ENCODE results near the gene GRM3.

The GRM3 gene

DNA sequence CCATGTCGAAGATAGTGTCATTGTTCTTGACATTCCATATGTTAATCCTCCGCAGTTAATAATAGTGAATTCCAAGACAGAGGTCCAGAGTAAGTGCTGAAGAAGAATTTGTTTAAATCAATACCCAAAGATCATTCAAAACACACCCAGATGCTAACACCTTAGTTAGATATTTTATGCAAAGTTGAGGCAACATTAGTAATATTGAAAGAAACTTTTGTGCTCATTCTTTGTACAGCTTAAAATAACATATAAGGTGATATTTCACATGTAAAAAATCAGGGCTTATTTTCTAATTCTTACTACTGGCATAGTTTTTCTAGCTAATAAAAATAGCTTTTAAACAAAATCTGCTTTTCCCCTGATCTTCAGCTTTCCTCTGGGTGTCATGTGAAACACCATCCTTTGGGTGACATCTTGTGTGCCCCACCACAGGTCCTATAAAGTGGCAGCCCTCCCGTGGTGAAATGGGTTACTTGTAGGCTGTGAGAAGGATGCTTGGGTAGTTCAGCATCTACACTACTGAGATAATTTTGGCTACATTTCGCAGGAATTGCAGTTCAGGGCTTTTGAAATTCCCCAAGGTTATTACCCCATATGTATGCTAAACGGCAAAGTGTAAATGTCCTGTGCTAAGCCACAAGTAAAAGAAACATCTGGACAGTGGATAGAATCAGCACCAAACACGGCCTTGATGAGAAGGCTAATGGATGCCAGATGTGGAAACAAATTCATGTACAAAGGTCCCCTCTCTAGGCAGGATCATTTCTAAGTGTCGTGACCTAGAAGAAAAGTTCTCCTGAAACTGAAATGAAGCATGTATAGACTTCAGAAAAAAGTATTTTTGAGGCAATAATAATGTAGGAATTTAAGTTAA lies 105.4 kb downstream of the GRM3 start:
- Histone ChIP-seq H3K4me2 (no peak overlapping the region), H3K4me1 (no peaks in the 10 kb centered on the region), H4K20me1 (no peaks in the 10 kb centered on the region), H3K36me3 (no peaks in the 10 kb centered on the region), H3K9ac (no peak overlapping the region), H3K27me3 (no peaks in the 10 kb centered on the region), H3K27ac (no peak overlapping the region), H3K9me3 (replicated peaks in 1 of 11) (no peaks in the 10 kb centered on the region), H3K4me3 (no peak overlapping the region)
- TF ChIP-seq Cebpa-rat (IDR thresholded peaks at IDR 0.05): no peak

DNA sequence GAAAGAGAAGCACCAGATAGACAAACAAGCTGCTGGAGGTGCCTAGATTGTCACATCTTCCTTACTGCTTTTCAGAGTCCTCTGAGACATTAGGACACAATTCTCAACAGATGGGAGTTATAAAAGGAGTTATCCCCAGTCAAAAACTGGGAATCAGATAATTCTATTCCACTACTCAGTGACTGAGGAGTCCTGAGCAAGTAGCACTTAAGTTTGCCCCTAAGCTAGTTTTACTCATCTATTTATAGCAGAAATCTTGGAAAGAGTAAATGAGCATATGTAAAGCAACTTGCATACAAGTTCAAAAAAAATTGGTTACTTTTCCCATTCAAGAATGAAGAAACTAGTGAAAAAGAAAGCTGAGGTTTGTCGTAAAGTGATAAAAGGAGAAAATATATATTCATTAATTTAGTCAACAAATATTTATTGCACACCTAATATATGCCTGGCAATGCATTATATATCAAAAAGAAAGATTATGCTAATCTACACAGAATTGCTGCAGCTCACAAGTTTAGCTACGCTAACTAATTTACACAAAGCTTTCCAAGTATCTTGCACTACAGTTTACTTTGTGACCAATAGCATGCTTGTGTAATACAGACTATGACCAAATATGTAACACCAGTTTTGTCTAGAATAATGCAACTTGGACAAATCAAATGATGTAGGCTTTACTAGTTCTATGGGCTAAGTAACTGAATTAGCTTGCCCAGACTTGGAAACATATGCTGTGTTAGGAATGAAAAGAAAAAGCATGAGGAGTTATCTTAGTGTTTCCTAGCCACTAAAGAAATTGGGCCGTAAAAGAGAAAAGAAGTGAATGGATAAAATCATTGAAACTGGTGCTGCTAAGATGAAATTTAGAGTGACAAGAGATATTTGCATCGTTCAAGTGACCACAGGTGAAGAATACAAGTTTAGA lies 106.3 kb downstream of the GRM3 start:
- no peak for TF ChIP-seq Cebpa-rat (IDR thresholded peaks at IDR 0.05)
- H3K9me3 ChIP-seq (replicated peaks in 1 of 11): no peaks in the 10 kb centered on the region
- H3K27ac ChIP-seq: no peak overlapping the region
- H3K9ac ChIP-seq: no peak overlapping the region
- no peak overlapping the region for H3K4me2 ChIP-seq
- no peaks in the 10 kb centered on the region for H3K36me3 ChIP-seq
- H3K27me3 ChIP-seq: no peaks in the 10 kb centered on the region
- H4K20me1 ChIP-seq: no peaks in the 10 kb centered on the region
- no peaks in the 10 kb centered on the region for H3K4me1 ChIP-seq
- H3K4me3 ChIP-seq: no peak overlapping the region

DNA sequence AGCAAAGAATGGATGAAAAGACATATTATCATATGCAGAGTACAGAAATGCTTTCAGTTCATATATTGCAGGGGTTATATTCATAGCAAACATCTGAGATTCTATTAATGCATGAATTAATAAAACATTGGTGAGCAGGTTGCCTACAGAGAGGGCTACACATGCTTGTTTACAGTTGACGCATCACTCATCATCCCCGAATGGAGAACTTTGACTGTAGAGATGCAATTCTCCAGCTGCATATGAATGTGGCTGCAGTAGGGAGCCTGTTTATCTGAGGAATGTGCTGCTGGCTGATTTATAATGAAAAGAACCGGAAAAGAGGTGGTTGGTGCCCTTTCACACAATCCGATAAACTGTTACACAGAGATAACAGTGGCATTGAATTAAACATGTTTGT lies 116.5 kb downstream of the GRM3 start:
- TF ChIP-seq Cebpa-rat (IDR thresholded peaks at IDR 0.05): no peak
- H3K27me3 ChIP-seq: no peaks in the 10 kb centered on the region
- H3K9ac ChIP-seq: no peak overlapping the region
- no peak overlapping the region for H3K4me2 ChIP-seq
- H3K27ac ChIP-seq: no peak overlapping the region
- no peaks in the 10 kb centered on the region for H4K20me1 ChIP-seq
- H3K4me1 ChIP-seq: no peaks in the 10 kb centered on the region
- H3K36me3 ChIP-seq: no peaks in the 10 kb centered on the region
- no peaks in the 10 kb centered on the region for H3K9me3 ChIP-seq (replicated peaks in 1 of 11)
- no peak overlapping the region for H3K4me3 ChIP-seq

DNA sequence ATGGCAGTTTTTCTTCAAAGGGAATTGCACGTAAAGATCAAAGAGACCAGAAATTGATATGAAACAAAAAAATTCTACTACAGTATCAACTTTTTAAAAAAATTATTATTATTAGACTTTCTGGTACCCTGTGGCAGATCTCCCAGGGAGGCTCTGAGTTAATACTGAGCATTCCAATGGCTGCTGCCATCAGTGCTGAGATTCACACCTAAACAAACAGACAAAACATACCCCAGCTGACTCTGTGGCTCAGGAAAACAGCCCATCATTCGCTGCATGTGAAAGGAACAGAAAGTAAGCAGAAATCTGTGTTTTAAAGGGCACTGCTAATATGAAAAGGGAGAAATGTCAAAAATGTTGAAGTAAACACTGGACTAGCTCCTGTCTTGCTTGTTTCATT lies 118.4 kb downstream of the GRM3 start:
- TF ChIP-seq Cebpa-rat (IDR thresholded peaks at IDR 0.05): no peak

DNA sequence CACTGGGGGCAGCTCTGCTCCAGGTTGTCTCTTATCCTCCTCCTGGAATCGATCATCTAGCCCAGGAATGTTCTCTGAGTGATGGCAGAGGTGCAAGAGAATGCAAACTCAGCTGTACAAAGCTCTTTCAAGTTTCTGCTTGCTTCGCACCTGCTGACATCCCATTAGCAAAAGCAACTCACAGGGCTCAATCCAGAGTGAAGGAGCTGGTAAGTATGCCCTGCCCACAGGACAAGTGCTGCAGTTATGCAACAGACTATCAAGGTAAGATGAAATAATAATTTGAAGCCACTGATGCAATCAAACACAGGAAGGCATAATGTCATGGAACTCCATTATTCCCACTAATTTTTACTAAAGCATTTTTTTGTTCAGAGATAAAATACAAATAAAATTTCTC lies 122.2 kb downstream of the GRM3 start:
- H3K4me3 ChIP-seq: no peak overlapping the region
- H3K27me3 ChIP-seq: no peaks in the 10 kb centered on the region
- no peaks in the 10 kb centered on the region for H3K36me3 ChIP-seq
- H3K27ac ChIP-seq: no peak overlapping the region
- peaks cover 0 to 14% (median 2%) of the 10 kb centered on the region in 10 experiments; a peak in 8 of 20 replicates for H3K4me1 ChIP-seq
- no peak overlapping the region for H3K9ac ChIP-seq
- no peaks in the 10 kb centered on the region for H4K20me1 ChIP-seq
- H3K4me2 ChIP-seq: no peak overlapping the region
- no peak for TF ChIP-seq Cebpa-rat (IDR thresholded peaks at IDR 0.05)
- H3K9me3 ChIP-seq (replicated peaks in 1 of 11): no peaks in the 10 kb centered on the region

More for the DNA sequence above, 118.4 kb downstream of the GRM3 start:
- Histone ChIP-seq H3K4me3 (no peak overlapping the region), H3K36me3 (no peaks in the 10 kb centered on the region), H3K27ac (no peak overlapping the region), H3K4me2 (no peak overlapping the region), H3K9me3 (replicated peaks in 1 of 11) (no peaks in the 10 kb centered on the region), H3K27me3 (no peaks in the 10 kb centered on the region), H3K4me1 (no peaks in the 10 kb centered on the region), H4K20me1 (no peaks in the 10 kb centered on the region), H3K9ac (no peak overlapping the region)

DNA sequence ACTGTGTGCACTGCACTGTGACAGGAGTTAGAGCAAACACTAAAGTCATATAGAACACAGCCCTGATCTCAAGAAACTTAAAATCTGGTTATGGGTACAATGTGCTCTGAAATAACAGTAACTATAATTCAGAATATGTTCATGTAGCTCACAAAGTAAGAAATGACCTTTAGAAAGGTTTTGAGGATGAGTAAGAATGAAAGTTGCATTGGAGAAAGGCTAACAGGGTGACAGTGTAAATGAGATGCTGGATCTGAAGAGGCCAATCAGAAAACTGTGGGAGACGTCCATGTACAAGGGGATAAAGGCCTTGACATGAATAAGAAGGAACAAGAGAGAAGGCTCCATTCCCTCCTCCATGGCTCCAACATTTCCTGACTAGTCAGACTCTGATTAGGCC lies 124.7 kb downstream of the GRM3 start:
- no peaks in the 10 kb centered on the region for H3K36me3 ChIP-seq
- peak overlapping the region in 2 of 11 experiments; percentile 34 to 36; a peak in 3 of 22 replicates for H3K4me2 ChIP-seq
- no peaks in the 10 kb centered on the region for H3K9me3 ChIP-seq (replicated peaks in 1 of 11)
- TF ChIP-seq Cebpa-rat (IDR thresholded peaks at IDR 0.05): no peak
- no peaks in the 10 kb centered on the region for H3K27me3 ChIP-seq
- no peak overlapping the region for H3K9ac ChIP-seq
- peaks cover 0 to 14% (median 2%) of the 10 kb centered on the region in 10 experiments; a peak in 8 of 20 replicates for H3K4me1 ChIP-seq
- no peak overlapping the region for H3K4me3 ChIP-seq
- no peak overlapping the region for H3K27ac ChIP-seq
- no peaks in the 10 kb centered on the region for H4K20me1 ChIP-seq

DNA sequence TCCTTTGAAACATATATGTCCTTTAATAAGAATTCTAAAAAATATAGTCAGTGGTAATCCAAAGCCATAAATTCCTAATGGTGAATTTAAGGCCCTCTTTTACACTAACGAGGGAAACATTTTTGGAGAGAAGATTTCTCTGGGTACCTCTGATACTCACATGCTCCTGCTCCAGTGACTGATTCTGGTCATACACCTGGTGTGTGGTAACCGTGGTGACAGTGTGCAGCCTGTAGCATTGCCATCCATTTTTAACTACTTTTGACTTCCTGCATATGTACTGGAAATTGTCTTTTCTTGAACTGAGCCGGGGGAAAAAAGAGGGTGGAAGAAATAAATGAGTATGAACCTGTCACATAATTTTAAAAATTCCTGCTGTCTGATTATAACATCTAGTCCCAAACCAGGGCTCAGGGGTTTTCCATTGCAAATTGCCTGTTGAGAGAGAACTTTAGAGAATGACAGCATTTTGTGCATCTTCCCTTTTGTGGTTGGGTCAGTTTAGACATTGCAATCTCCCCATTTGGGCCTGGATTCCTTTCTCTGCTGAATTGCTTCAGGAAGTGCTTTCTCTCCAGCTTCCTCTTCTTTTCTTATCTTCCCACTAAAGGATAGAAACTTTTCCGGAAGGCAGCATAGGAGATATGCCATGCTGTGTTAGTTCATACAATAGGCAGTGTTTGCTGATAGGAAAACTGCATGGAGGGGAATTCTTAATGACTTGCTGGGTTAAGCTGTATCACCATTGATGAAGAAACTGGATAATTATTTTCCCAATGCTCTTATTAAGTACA lies 125.5 kb downstream of the GRM3 start:
- no peak overlapping the region for H3K4me3 ChIP-seq
- H3K9ac ChIP-seq: no peak overlapping the region
- no peaks in the 10 kb centered on the region for H4K20me1 ChIP-seq
- no peak overlapping the region for H3K27ac ChIP-seq
- H3K4me2 ChIP-seq: peak overlapping the region in 6 of 11 experiments; percentile 2 to 36 (median 27); a peak in 7 of 22 replicates
- no peaks in the 10 kb centered on the region for H3K36me3 ChIP-seq
- peaks cover 0 to 14% (median 2%) of the 10 kb centered on the region in 10 experiments; a peak in 8 of 20 replicates for H3K4me1 ChIP-seq
- no peaks in the 10 kb centered on the region for H3K27me3 ChIP-seq
- no peak for TF ChIP-seq Cebpa-rat (IDR thresholded peaks at IDR 0.05)
- H3K9me3 ChIP-seq (replicated peaks in 1 of 11): no peaks in the 10 kb centered on the region

DNA sequence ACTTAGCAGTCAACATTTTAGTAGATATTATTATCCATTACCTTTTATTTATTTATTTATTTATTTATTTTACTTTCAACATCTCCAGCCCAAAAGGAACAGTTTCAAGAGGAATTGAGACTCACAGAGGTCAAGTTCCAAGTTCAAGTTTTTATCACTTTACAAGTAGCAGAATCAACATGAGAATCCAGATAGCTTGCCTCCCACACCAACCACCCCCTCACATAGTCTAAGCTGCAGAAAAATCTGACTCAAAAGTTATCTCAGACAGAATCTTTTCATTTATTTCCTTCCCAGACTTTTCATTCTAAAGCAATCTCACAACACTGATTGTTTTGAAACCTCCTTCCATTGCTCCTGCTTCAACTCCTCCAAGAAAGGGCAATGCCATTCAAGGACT lies 129.6 kb downstream of the GRM3 start:
- H3K27ac ChIP-seq: no peak overlapping the region
- no peaks in the 10 kb centered on the region for H3K27me3 ChIP-seq
- peaks cover 0 to 25% (median 2%) of the 10 kb centered on the region in 10 experiments; a peak in 8 of 20 replicates for H3K4me1 ChIP-seq
- no peak overlapping the region for H3K4me3 ChIP-seq
- no peak overlapping the region for H3K9ac ChIP-seq
- no peaks in the 10 kb centered on the region for H4K20me1 ChIP-seq
- no peaks in the 10 kb centered on the region for H3K36me3 ChIP-seq
- H3K9me3 ChIP-seq (replicated peaks in 1 of 11): no peaks in the 10 kb centered on the region
- TF ChIP-seq Cebpa-rat (IDR thresholded peaks at IDR 0.05): no peak
- no peak overlapping the region for H3K4me2 ChIP-seq

DNA sequence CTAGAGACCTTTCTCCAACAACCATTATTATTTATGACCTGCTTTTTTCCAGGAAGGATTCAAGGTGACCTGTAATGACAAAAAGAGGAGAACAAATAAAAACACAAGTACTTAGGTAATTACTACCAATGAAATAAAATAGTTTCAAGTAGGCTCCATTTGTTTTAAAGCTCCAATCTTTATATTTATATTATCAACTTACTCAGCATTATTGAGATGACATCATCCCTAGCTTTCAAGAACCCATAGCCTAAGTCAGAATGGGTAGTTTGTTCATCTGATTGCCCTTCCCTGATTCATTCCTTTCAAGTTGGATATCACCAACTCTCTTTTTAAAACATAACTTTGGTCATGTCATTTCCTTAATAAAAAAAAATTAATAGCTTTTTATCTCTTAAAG lies 131.5 kb downstream of the GRM3 start:
- Histone ChIP-seq H3K4me2 (no peak overlapping the region), H3K27ac (no peak overlapping the region), H3K27me3 (no peaks in the 10 kb centered on the region), H3K9me3 (replicated peaks in 1 of 11) (no peaks in the 10 kb centered on the region), H4K20me1 (no peaks in the 10 kb centered on the region), H3K4me1 (peaks cover 0 to 11% (median 0%) of the 10 kb centered on the region in 10 experiments; a peak in 3 of 20 replicates), H3K9ac (no peak overlapping the region), H3K36me3 (no peaks in the 10 kb centered on the region), H3K4me3 (no peak overlapping the region)
- no peak for TF ChIP-seq Cebpa-rat (IDR thresholded peaks at IDR 0.05)
